ENCODE results near the gene TAF1B.

The TAF1B gene

DNA sequence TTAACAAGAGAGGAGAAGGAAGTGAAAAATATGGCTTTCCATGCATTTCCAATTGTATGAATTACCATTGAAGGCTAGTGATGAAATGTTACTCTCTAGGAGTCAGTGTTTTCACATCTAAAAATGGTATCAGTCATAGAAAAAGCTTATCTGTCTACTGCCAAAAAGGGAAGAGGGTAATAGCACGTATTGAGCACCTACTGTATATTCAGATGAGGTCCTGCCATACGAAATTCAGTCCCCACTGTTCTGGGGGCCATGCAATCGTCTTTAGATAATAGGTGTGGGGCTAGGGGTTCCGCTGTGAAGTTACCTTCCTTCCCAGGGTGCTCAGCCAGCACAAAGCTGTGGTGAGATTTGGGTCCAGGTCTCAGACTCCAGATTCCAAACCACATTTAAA, 94.0 kb downstream of the TAF1B start:
- Mint-ChIP-seq H3K4me1 (ENCODE audit: low read depth in 2 of 2) (peaks cover 0 to 4% of the 10 kb centered on the region in 2 donors), H3K27ac (no peak overlapping the region), H3K4me3 (no peak overlapping the region), H3K9me3 (no peaks in the 10 kb centered on the region), H3K27me3 (peaks cover 0 to 6% of the 10 kb centered on the region in 2 donors), H3K36me3 (ENCODE audit: insufficient read depth) (peaks cover 23% of the 10 kb centered on the region)
- no peak for DNase-seq
- ATAC-seq (replicated peaks): no peak

DNA sequence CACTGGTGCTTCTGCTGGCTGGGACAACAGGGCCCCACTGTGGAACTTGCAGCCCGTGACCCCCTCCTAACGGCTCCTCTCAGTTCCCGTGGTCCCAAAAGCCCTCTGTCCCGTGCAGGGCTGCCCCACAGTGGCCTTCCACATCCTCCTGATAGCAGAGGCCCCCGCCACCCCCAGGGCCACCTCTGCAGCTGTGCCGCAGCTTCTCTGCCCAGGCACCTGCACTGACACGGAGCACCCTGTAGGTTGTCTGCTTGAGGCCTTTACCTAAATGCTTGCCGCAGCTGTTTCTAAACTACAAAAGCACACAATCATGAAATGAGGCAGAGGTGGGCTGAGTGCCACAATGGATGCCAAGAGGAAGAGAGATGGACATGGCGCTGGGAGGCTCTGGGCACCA, 94.7 kb downstream of the TAF1B start:
- ATAC-seq (replicated peaks) (no peak), DNase-seq (no peak)
- Mint-ChIP-seq H3K4me1 (ENCODE audit: low read depth in 2 of 2) (peaks cover 0 to 4% of the 10 kb centered on the region in 2 donors), H3K27me3 (peaks cover 0 to 13% of the 10 kb centered on the region in 2 donors), H3K9me3 (no peaks in the 10 kb centered on the region), H3K27ac (no peak overlapping the region), H3K36me3 (ENCODE audit: insufficient read depth) (peaks cover 20% of the 10 kb centered on the region), H3K4me3 (no peak overlapping the region)

DNA sequence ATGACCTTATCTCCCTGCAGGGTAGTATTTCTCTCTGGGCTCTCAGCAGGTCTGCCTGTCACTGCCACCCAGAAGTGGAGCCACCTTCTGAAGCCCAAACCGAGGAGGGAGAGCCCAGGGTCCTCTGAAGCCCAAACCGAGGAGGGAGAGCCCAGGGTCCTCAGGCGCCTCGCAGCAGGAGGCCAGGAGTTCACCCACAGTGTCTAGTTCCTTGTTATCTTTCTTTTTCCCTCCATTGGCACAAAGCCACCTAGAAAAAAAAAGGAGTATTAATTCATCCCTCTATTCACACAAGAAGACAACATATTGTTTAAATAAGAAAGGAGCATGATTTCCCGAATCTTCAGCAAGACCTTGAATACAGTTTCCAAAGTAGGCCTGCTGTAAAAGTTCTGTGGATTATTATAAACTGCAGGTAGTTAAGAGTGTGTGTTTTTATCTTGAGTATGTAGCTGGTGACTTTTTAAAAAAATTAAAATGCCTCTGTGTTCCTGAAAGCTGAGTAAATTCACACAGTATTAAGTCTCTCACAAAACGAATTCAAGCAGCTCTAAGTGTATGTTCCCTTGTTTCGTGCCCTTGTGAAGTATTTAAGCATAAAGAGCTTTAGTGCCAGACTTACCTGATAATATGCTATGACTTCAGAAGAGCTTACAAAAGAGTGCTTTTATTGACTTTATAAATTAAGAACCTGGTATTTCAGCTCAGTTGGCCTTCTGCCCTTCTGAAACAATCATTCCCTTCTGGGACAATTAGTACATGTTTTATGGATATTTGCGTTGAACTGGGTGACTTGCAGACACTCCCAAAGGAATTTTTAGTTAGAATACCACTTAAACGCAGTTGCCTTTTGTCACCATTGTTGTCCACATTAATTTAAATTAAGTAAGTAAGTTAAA, 96.6 kb downstream of the TAF1B start:
- ATAC-seq (replicated peaks) (no peak), DNase-seq (no peak)
- Mint-ChIP-seq H3K27me3 (peaks cover 6 to 23% of the 10 kb centered on the region in 2 donors), H3K36me3 (ENCODE audit: insufficient read depth) (peaks cover 4% of the 10 kb centered on the region), H3K9me3 (no peaks in the 10 kb centered on the region), H3K27ac (no peak overlapping the region), H3K4me1 (ENCODE audit: low read depth in 2 of 2) (peaks cover 0 to 4% of the 10 kb centered on the region in 2 donors), H3K4me3 (no peak overlapping the region)

- H3K9me3 Mint-ChIP-seq: no peaks in the 10 kb centered on the region
- ATAC-seq (replicated peaks): no peak
These were observed 98.1 kb downstream of the TAF1B start for GRCh38 chr2:9941196-9941995.

GRCh38 chr2:9941996-9942390, 98.7 kb downstream of the TAF1B start:
- DNase-seq (no peak), ATAC-seq (replicated peaks) (no peak)
- no peaks in the 10 kb centered on the region for H3K4me1 Mint-ChIP-seq (ENCODE audit: low read depth in 2 of 2)
- H3K27ac Mint-ChIP-seq: peak overlapping the region in 1 of 2 donors; percentile 18
- no peak overlapping the region for H3K4me3 Mint-ChIP-seq
- H3K27me3 Mint-ChIP-seq: peaks cover 23 to 44% of the 10 kb centered on the region in 2 donors
- H3K9me3 Mint-ChIP-seq: no peaks in the 10 kb centered on the region
- no peaks in the 10 kb centered on the region for H3K36me3 Mint-ChIP-seq (ENCODE audit: insufficient read depth)

More at GRCh38 chr2:9941196-9941995, 98.1 kb downstream of the TAF1B start:
- Mint-ChIP-seq H3K27ac (no peak overlapping the region), H3K4me3 (no peak overlapping the region), H3K27me3 (peaks cover 20 to 39% of the 10 kb centered on the region in 2 donors), H3K36me3 (ENCODE audit: insufficient read depth) (no peaks in the 10 kb centered on the region), H3K4me1 (ENCODE audit: low read depth in 2 of 2) (no peaks in the 10 kb centered on the region)
- no peak for DNase-seq

DNA sequence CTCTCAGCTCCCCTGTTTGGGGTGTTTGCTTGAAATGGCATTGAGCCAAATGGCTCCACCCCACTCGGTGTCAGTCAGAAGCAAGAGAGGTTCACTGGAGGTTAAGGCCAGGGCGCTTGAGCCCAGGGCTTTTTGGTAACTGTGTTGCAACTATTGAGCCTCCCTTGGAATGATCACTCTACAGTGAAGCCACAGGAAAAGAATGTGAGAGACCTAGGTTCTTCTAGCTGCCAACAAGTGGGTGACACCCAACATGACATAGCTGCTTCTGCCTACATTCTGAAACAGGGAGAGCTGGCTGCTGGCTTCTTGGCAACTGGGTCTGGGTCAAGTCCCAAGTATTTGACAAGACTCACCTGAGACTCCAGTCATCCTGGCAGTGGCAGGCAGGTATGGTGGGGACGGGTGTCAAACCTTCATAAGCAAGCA, 101.1 kb downstream of the TAF1B start:
- H3K9me3 Mint-ChIP-seq: no peaks in the 10 kb centered on the region
- H3K27me3 Mint-ChIP-seq: peaks cover 32 to 60% of the 10 kb centered on the region in 2 donors
- ATAC-seq (replicated peaks): no peak

GRCh38 chr2:9945596-9945995, 102.3 kb downstream of the TAF1B start:
- Mint-ChIP-seq H3K36me3 (ENCODE audit: insufficient read depth) (peaks cover 3% of the 10 kb centered on the region), H3K27me3 (peaks cover 43 to 73% of the 10 kb centered on the region in 2 donors), H3K9me3 (no peaks in the 10 kb centered on the region), H3K27ac (no peak overlapping the region), H3K4me1 (ENCODE audit: low read depth in 2 of 2) (peaks cover 3 to 4% of the 10 kb centered on the region in 2 donors), H3K4me3 (no peak overlapping the region)
- no peak for DNase-seq
- ATAC-seq (replicated peaks): no peak

More for the DNA sequence above, 101.1 kb downstream of the TAF1B start:
- Mint-ChIP-seq H3K27ac (no peak overlapping the region), H3K36me3 (ENCODE audit: insufficient read depth) (no peaks in the 10 kb centered on the region), H3K4me1 (ENCODE audit: low read depth in 2 of 2) (no peaks in the 10 kb centered on the region), H3K4me3 (no peak overlapping the region)
- DNase-seq: no peak

- H3K36me3 Mint-ChIP-seq (ENCODE audit: insufficient read depth): peaks cover 7% of the 10 kb centered on the region
- no peak overlapping the region for H3K4me3 Mint-ChIP-seq
- H3K27ac Mint-ChIP-seq: no peak overlapping the region
- peaks cover 43 to 75% of the 10 kb centered on the region in 2 donors for H3K27me3 Mint-ChIP-seq
- ATAC-seq (replicated peaks) (no peak), DNase-seq (no peak)
- H3K4me1 Mint-ChIP-seq (ENCODE audit: low read depth in 2 of 2): peaks cover 4 to 5% of the 10 kb centered on the region in 2 donors
- no peaks in the 10 kb centered on the region for H3K9me3 Mint-ChIP-seq
These were observed 102.8 kb downstream of the TAF1B start for GRCh38 chr2:9946076-9946475.

GRCh38 chr2:9946818-9947217, 103.5 kb downstream of the TAF1B start:
- Mint-ChIP-seq H3K27ac (no peak overlapping the region), H3K36me3 (ENCODE audit: insufficient read depth) (peaks cover 7% of the 10 kb centered on the region), H3K9me3 (no peaks in the 10 kb centered on the region), H3K27me3 (peaks cover 43 to 73% of the 10 kb centered on the region in 2 donors), H3K4me1 (ENCODE audit: low read depth in 2 of 2) (peaks cover 4 to 5% of the 10 kb centered on the region in 2 donors), H3K4me3 (no peak overlapping the region)
- no peak for DNase-seq
- ATAC-seq (replicated peaks): no peak

DNA sequence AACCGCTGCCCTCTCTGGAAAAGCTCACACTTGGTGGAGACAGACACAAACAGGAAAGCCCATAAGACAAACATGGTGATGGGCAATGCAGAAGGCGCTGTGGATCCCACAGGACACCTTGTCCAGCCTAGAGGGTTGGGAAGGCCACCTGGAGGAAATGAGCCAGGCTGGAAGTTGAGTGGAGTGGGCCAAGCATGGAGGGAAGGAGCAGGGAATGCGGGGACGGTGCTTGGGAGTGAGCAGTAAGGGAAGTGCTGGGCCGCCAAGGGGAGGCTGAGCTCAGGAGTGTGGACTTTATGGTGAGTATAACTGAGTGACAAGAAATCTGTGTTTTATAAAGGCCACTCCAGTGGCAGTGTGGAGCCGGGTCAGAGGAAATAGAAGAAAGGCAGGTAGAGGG, 105.4 kb downstream of the TAF1B start:
- Mint-ChIP-seq H3K9me3 (no peaks in the 10 kb centered on the region), H3K4me1 (ENCODE audit: low read depth in 2 of 2) (peaks cover 4 to 7% of the 10 kb centered on the region in 2 donors), H3K4me3 (peak overlapping the region in 1 of 2 donors; percentile 5), H3K27ac (no peak overlapping the region), H3K36me3 (ENCODE audit: insufficient read depth) (peaks cover 7% of the 10 kb centered on the region), H3K27me3 (peaks cover 43 to 75% of the 10 kb centered on the region in 2 donors)
- no peak for DNase-seq
- no peak for ATAC-seq (replicated peaks)

DNA sequence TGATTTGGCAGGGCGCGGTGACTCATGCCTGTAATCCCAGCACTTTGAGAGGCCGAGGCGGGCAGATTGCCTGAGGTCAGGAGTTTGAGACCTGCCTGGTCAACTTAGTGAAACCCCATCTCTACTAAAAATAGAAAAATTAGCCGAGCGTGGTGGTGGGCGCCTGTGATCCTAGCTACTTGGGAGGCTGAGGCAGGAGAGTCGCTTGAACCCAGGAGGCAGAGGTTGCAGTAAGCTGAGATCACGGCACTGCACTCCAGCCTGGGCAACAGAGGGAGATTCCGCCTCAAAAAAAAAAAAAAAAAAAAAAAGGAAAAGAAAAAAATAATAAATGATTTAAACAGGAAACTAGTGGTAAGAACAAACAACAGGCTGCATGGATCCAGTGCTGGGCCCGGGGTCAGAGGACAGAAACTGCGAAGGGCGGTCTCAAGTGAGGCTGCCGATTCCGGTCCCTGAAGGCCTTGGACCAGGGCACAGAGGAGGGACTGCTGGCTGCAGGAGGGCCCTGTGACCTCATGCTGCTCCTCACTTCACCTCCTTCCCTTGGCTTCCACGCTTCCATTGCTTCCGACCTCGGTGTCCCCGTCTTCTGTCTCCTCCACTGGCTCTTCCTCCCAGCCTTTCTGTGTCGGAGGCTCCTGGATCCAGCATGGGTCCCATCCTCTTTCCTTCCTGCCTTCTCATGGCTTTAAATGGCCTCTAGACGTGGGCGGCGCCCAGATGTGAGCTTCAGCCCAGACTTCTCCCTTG, 106.1 kb downstream of the TAF1B start:
- no peak for DNase-seq
- Mint-ChIP-seq H3K36me3 (ENCODE audit: insufficient read depth) (peaks cover 7% of the 10 kb centered on the region), H3K27ac (peak overlapping the region in 1 of 2 donors; percentile 74), H3K4me1 (ENCODE audit: low read depth in 2 of 2) (peaks cover 4 to 7% of the 10 kb centered on the region in 2 donors), H3K27me3 (peaks cover 43 to 74% of the 10 kb centered on the region in 2 donors), H3K4me3 (peak overlapping the region; percentile 82 to 84), H3K9me3 (no peaks in the 10 kb centered on the region)
- ATAC-seq (replicated peaks): no peak

GRCh38 chr2:9949992-9950520, 106.8 kb downstream of the TAF1B start:
- Mint-ChIP-seq H3K27ac (peak overlapping the region; percentile 74 to 86), H3K27me3 (peaks cover 42 to 74% of the 10 kb centered on the region in 2 donors), H3K4me3 (peak overlapping the region; percentile 82 to 84), H3K36me3 (ENCODE audit: insufficient read depth) (peaks cover 7% of the 10 kb centered on the region), H3K4me1 (ENCODE audit: low read depth in 2 of 2) (peaks cover 4 to 7% of the 10 kb centered on the region in 2 donors), H3K9me3 (no peaks in the 10 kb centered on the region)
- DNase-seq: no peak
- ATAC-seq (replicated peaks): no peak

All from effector memory CD8-positive, alpha-beta T cell (primary cell).